ENCODE measurements around the gene TINCR.

DNA sequence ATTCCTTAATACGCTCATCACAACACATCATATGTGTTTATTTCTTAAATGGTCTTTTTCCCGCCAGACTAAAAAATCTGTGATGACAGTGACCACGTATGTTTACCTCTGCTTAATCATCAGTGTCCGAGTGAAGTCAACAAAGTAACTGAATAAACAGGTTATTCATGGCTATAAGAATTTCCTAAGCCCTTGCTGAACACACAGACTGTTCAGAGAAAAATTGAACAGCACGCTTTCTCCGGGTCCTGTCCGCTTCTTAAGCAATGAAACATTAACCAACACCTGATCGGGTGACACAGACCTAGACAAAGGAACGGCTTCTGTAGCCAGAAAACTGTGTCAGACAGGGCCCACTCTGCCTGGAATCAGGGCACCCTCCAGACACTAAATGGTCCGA is 40.5 kb upstream of the TINCR start:
- TF ChIP-seq, protein P1, sequence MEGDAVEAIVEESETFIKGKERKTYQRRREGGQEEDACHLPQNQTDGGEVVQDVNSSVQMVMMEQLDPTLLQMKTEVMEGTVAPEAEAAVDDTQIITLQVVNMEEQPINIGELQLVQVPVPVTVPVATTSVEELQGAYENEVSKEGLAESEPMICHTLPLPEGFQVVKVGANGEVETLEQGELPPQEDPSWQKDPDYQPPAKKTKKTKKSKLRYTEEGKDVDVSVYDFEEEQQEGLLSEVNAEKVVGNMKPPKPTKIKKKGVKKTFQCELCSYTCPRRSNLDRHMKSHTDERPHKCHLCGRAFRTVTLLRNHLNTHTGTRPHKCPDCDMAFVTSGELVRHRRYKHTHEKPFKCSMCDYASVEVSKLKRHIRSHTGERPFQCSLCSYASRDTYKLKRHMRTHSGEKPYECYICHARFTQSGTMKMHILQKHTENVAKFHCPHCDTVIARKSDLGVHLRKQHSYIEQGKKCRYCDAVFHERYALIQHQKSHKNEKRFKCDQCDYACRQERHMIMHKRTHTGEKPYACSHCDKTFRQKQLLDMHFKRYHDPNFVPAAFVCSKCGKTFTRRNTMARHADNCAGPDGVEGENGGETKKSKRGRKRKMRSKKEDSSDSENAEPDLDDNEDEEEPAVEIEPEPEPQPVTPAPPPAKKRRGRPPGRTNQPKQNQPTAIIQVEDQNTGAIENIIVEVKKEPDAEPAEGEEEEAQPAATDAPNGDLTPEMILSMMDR (IDR thresholded peaks at IDR 0.05; ENCODE audit: extremely low read depth in 1 of 2, insufficient read depth in 1 of 2, low read depth in 1 of 2, low read length in 2 of 2), result no peak
- TF ChIP-seq POLR2A (IDR thresholded peaks at IDR 0.05; ENCODE audit: low read depth, low read length), result no peak
- TF ChIP-seq POLR2AphosphoS5 (IDR thresholded peaks at IDR 0.05; ENCODE audit: insufficient read depth, low read depth, low read length), result no peak

Measured in endothelial cell of umbilical vein (primary cell).